ENCODE data around the gene F2RL2.

GRCh38 chr5:76660360-76660759 is 37.2 kb upstream of the F2RL2 start:
- TF ChIP-seq CTCF (IDR thresholded peaks at IDR 0.05) (no peak), POLR2A (IDR thresholded peaks at IDR 0.05) (no peak)
